Ectodermal cell (in vitro differentiated cells): ENCODE results near the gene C5orf63.
"Not testable (repeated sequence)": the region's sequence is repeated elsewhere in the genome, so short reads cannot be mapped to it uniquely, and the experiment has no call there.

Experiments used
- H3K27ac ChIP-seq: 2 replicates; pipeline ENCODE4 v1.7.0; 2013; ENCODE audit warnings: mild to moderate bottlenecking, low read depth, low read length; ENCODE audit not compliant: insufficient read depth, poor library complexity, severe bottlenecking
- H3K27me3 ChIP-seq: 2 replicates; pipeline ENCODE4 v1.7.0; 2013; ENCODE audit warnings: mild to moderate bottlenecking, low read length; ENCODE audit not compliant: insufficient read depth, control insufficient read depth, poor library complexity, severe bottlenecking
- H3K36me3 ChIP-seq: one replicate; pipeline ENCODE4 v1.7.0; 2013; ENCODE audit warnings: low read length; ENCODE audit not compliant: control insufficient read depth, insufficient read depth
- H3K4me1 ChIP-seq: one replicate; pipeline ENCODE4 v1.7.0; 2013; ENCODE audit warnings: low read length; ENCODE audit not compliant: control insufficient read depth, insufficient read depth
- H3K4me3 ChIP-seq: 2 replicates; pipeline ENCODE4 v1.7.0; 2013; ENCODE audit warnings: low read depth, low read length, control low read depth; ENCODE audit not compliant: insufficient read depth
- H3K9me3 ChIP-seq: 2 replicates; pipeline ENCODE4 v1.7.0; 2013; ENCODE audit warnings: mild to moderate bottlenecking, low read length, moderate library complexity; ENCODE audit not compliant: control insufficient read depth
- WGBS, 2 experiments: methylation state at CpG; one replicate each; pipeline ENCODE4 v1.1.7; 2013; ENCODE audit warnings: missing lambda C conversion rate in 2 of 2; 5-methylcytosine and 5-hydroxymethylcytosine counted together

The C5orf63 gene

GRCh38 chr5:127060470-127060985 is 12.8 kb downstream of the C5orf63 start:
- H3K36me3 ChIP-seq = no peaks in the 10 kb centered on the region
- no peaks in the 10 kb centered on the region for H3K9me3 ChIP-seq
- WGBS, 2 experiments = 73 to 78% methylated on average over 1 of the region's 1 CpG
- no peaks in the 10 kb centered on the region for H3K27me3 ChIP-seq
- H3K4me3 ChIP-seq = no peak overlapping the region
- no peak overlapping the region for H3K27ac ChIP-seq
- H3K4me1 ChIP-seq = no peaks in the 10 kb centered on the region

- Histone ChIP-seq H3K36me3 (no peaks in the 10 kb centered on the region), H3K9me3 (no peaks in the 10 kb centered on the region), H3K27me3 (no peaks in the 10 kb centered on the region), H3K4me1 (no peaks in the 10 kb centered on the region), H3K27ac (no peak overlapping the region), H3K4me3 (no peak overlapping the region)
- 77 to 88% methylated on average over 2 of the region's 2 CpGs for WGBS, 2 experiments
These were observed 16.4 kb downstream of the C5orf63 start for GRCh38 chr5:127056896-127057295.

GRCh38 chr5:127055880-127056653 is 17.2 kb downstream of the C5orf63 start:
- 92 to 94% methylated on average over 3 of the region's 3 CpGs for WGBS, 2 experiments
- Histone ChIP-seq H3K4me1 (no peaks in the 10 kb centered on the region), H3K27ac (no peak overlapping the region), H3K4me3 (no peak overlapping the region), H3K27me3 (no peaks in the 10 kb centered on the region), H3K36me3 (no peaks in the 10 kb centered on the region), H3K9me3 (no peaks in the 10 kb centered on the region)

GRCh38 chr5:127053551-127053950 is 19.8 kb downstream of the C5orf63 start:
- not testable (repeated sequence) for H3K27me3 ChIP-seq, H3K4me3 ChIP-seq, H3K9me3 ChIP-seq, H3K27ac ChIP-seq, H3K36me3 ChIP-seq, H3K4me1 ChIP-seq
- 91 to 96% methylated on average over 6 of the region's 6 CpGs for WGBS, 2 experiments

GRCh38 chr5:127053049-127053448 is 20.3 kb downstream of the C5orf63 start:
- H3K4me1 ChIP-seq = no peaks in the 10 kb centered on the region
- no peaks in the 10 kb centered on the region for H3K9me3 ChIP-seq
- no peaks in the 10 kb centered on the region for H3K27me3 ChIP-seq
- H3K36me3 ChIP-seq = no peaks in the 10 kb centered on the region
- H3K4me3 ChIP-seq = no peak overlapping the region
- no peak overlapping the region for H3K27ac ChIP-seq
- WGBS, 2 experiments = 93 to 97% methylated on average over 1 of the region's 3 CpGs

- Histone ChIP-seq H3K27ac (no peak overlapping the region), H3K9me3 (no peaks in the 10 kb centered on the region), H3K4me3 (no peak overlapping the region), H3K4me1 (no peaks in the 10 kb centered on the region), H3K36me3 (no peaks in the 10 kb centered on the region), H3K27me3 (no peaks in the 10 kb centered on the region)
- WGBS, 2 experiments = 93 to 96% methylated on average over 1 of the region's 1 CpG
These were observed 21.7 kb downstream of the C5orf63 start for GRCh38 chr5:127051591-127051990.

- 90 to 92% methylated on average over 4 of the region's 4 CpGs for WGBS, 2 experiments
- Histone ChIP-seq H3K36me3 (no peaks in the 10 kb centered on the region), H3K4me1 (no peaks in the 10 kb centered on the region), H3K27me3 (no peaks in the 10 kb centered on the region), H3K27ac (no peak overlapping the region), H3K9me3 (no peaks in the 10 kb centered on the region), H3K4me3 (no peak overlapping the region)
These were observed 26.8 kb downstream of the C5orf63 start for GRCh38 chr5:127046343-127047072.

- WGBS, 2 experiments = 97 to 100% methylated on average over 1 to 2 of the region's 2 CpGs
- Histone ChIP-seq H3K36me3 (no peaks in the 10 kb centered on the region), H3K4me3 (no peak overlapping the region), H3K27me3 (peaks cover 4% of the 10 kb centered on the region), H3K9me3 (no peaks in the 10 kb centered on the region), H3K4me1 (no peaks in the 10 kb centered on the region), H3K27ac (no peak overlapping the region)
These were observed 30.7 kb downstream of the C5orf63 start for GRCh38 chr5:127042593-127042992.

- Histone ChIP-seq H3K4me3 (no peak overlapping the region), H3K9me3 (no peaks in the 10 kb centered on the region), H3K27me3 (peaks cover 4% of the 10 kb centered on the region), H3K4me1 (no peaks in the 10 kb centered on the region), H3K27ac (no peak overlapping the region), H3K36me3 (no peaks in the 10 kb centered on the region)
- 78 to 84% methylated on average over 2 of the region's 3 CpGs for WGBS, 2 experiments
These were observed 31.7 kb downstream of the C5orf63 start for GRCh38 chr5:127041571-127041970.

- no peaks in the 10 kb centered on the region for H3K9me3 ChIP-seq
- peaks cover 4% of the 10 kb centered on the region for H3K27me3 ChIP-seq
- H3K4me3 ChIP-seq = no peak overlapping the region
- no peaks in the 10 kb centered on the region for H3K36me3 ChIP-seq
- no peak overlapping the region for H3K27ac ChIP-seq
- 39 to 48% methylated on average over 7 to 9 of the region's 9 CpGs for WGBS, 2 experiments
- no peaks in the 10 kb centered on the region for H3K4me1 ChIP-seq
These were observed 32.3 kb downstream of the C5orf63 start for GRCh38 chr5:127040796-127041520.
